Midbrain (tissue), 1 donor: ENCODE data around the gene ISLR.

Experiments used
- DNase-seq: peaks from one replicate; lab custom pipeline; 2025; lab: John Stamatoyannopoulos, UW

Gene ISLR

GRCh38 chr15:74212494-74212893, 39.0 kb downstream of the ISLR start:
- DNase-seq: no peak

DNA sequence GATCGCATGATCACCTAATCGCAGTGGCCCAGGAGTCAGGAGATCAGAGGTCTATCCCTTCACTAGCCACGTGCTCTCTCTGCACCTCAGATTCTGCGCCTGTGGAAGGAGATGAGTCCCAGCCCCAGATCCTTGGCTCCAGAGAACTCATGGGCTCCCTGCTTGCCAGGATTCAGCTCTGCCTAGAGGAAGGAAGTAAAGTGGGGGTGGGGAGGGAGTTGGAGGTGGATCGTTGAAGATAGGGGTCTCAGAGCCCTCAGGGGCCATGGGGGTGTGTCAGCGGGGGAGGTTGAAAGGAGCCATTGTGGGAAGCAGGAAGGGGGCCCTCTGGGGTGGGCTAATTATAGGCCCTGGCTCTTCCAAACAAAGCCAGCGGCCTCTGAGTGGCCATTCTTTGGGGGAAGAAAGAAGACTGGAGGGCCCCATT, 40.4 kb downstream of the ISLR start:
- DNase-seq: no peak

- no peak for DNase-seq
Measured at GRCh38 chr15:74214324-74215021, 41.0 kb downstream of the ISLR start.

- no peak for DNase-seq
Measured at GRCh38 chr15:74215958-74216357, 42.4 kb downstream of the ISLR start.

DNA sequence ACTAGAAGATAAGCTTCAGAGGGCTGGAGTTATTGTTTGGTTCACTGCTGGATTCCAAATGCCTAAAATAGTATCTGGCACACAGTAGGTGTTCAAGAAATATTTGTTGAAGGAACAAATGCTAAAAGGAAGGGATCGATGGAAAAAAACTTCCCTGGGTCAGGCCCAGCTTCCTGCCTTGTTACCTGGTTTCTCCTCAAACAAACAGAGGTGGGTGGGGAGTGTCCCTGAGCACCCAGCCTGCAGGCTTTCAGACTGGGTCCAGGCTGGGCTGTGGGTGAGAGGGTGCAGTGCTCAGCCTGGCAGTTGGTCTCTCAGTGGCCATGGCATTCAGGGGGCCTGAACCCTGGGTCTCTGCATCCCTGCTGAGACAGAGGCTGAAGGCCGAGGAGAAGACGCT, 43.4 kb downstream of the ISLR start:
- no peak for DNase-seq

DNA sequence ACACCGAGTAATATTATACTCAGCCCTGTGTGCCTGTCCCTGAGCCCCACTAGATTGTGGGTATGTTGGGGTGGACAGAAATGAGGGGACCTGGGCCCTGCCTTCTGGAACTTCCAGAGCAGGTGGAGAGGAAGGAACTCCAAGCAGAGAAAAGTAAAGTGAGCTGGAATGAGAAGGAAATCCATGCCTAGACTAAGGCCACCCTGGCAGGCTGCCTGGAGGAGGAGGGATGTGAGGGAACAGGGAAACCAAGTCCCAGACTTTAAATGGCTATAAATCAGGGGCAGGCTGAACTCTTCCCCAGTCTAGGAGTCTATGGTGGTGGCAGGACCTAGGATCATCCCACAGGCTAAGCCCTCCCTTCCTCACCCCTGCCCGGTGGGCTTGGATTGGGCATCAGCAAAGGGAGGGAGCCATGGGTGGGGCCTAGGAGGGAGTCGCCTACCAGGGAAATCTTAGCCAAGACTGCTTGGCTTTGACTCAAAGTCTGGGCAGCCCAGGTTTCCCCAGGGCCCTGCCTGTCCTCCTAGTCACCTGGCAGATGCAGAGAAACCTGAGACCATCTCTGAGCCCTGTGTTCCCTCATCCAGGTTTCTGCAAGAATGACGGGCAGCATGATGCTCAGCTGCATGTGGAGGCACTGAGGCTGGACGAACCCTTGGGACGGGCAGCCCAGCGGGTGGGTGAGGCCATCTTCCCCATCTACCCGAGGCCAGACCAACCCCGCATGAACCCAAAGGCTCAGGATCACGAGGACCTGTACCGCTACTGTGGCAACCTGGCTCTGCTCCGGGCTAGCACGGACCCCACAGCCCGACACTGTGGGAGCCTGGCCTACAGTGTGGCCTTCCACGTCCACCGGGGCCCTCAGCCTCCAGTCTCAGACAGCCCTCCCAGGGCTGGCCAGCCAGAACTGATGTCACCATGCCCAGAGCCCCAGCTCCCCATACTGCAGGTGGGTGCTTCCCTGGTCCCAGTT, 44.7 kb downstream of the ISLR start:
- no peak for DNase-seq

- DNase-seq: no peak
Measured at GRCh38 chr15:74220475-74221248, 47.2 kb downstream of the ISLR start.

- DNase-seq: no peak
Measured at GRCh38 chr15:74221399-74222239, 48.1 kb downstream of the ISLR start.

- no peak for DNase-seq
Measured at GRCh38 chr15:74222240-74223119, 49.0 kb downstream of the ISLR start.

DNA sequence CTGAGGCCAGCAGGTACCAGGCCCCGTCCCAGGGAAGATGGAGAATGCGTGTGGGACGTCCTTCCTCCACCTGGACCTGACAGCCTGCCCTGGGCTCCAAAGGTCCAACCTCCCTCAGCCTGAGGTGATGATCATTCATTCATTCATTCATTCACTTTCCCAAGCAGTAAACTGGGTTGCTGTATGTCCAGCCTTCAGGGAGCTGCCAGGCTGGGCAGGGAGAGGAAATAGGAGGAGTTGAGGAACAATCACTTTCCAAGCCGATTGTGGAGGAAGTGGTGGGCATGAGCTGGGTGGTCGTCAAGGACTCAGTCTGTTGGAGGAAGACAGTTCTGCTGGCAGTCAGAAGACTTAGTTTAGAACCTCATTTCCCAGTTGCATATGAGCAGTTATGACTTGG, 52.4 kb downstream of the ISLR start:
- no peak for DNase-seq
